CD4-positive, alpha-beta T cell treated with Interleukin-4 for 4 hours (primary cell): Measurements from ENCODE around the gene ERMN.
A peak's percentile ranks its signal among the peaks of the same experiment; 100 is the strongest.
"Not testable (repeated sequence)": the region's sequence is repeated elsewhere in the genome, so short reads cannot be mapped to it uniquely, and the experiment has no call there.

Experiments
- DNase-seq: peaks from one replicate; pipeline ENCODE4 v3.0.0-alpha.2; 2020

The ERMN gene

GRCh38 chr2:157325786-157326185 lies at the start of gene ERMN:
Gene ERMN, minus strand, starts transcription at chr2:157325824. Its CDS starts 182 bp downstream, at chr2:157325642.
- no peak for DNase-seq

- no peak for DNase-seq
Observed at GRCh38 chr2:157375384-157375783, 49.8 kb upstream of the ERMN start.

GRCh38 chr2:157368508-157368907 lies 42.9 kb upstream of the ERMN start:
- not testable (repeated sequence) for DNase-seq

- DNase-seq: no peak
Observed at GRCh38 chr2:157367704-157368103, 42.1 kb upstream of the ERMN start.

- no peak for DNase-seq
Observed at GRCh38 chr2:157364257-157364974, 38.8 kb upstream of the ERMN start.

- peak; percentile 28 for DNase-seq
Observed at GRCh38 chr2:157363612-157364101, 38.0 kb upstream of the ERMN start.

GRCh38 chr2:157362627-157363026 lies 37.0 kb upstream of the ERMN start:
- no peak for DNase-seq

GRCh38 chr2:157361526-157361925 lies 35.9 kb upstream of the ERMN start:
- no peak for DNase-seq

GRCh38 chr2:157359628-157360027 lies 34.0 kb upstream of the ERMN start:
- DNase-seq: no peak

GRCh38 chr2:157355618-157356017 lies 30.0 kb upstream of the ERMN start:
- no peak for DNase-seq

- DNase-seq: no peak
Observed at GRCh38 chr2:157349949-157350515, 24.4 kb upstream of the ERMN start.

- DNase-seq: no peak
Observed at GRCh38 chr2:157348291-157348921, 22.8 kb upstream of the ERMN start.

- no peak for DNase-seq
Observed at GRCh38 chr2:157345647-157346389, 20.2 kb upstream of the ERMN start.

GRCh38 chr2:157341381-157341780 lies 15.8 kb upstream of the ERMN start:
- DNase-seq: not testable (repeated sequence)

- no peak for DNase-seq
Observed at GRCh38 chr2:157339965-157340655, 14.5 kb upstream of the ERMN start.

GRCh38 chr2:157337978-157338377 lies 12.4 kb upstream of the ERMN start:
- DNase-seq: no peak

GRCh38 chr2:157336137-157337010 lies 10.8 kb upstream of the ERMN start:
- peak; percentile 62 for DNase-seq

GRCh38 chr2:157334797-157335196 lies 9.2 kb upstream of the ERMN start:
- no peak for DNase-seq

GRCh38 chr2:157334335-157334734 lies 8.7 kb upstream of the ERMN start:
- DNase-seq: no peak

GRCh38 chr2:157333304-157334047 lies 7.9 kb upstream of the ERMN start:
- peak; percentile 32 for DNase-seq

- DNase-seq: no peak
Observed at GRCh38 chr2:157329524-157329923, 3.9 kb upstream of the ERMN start.
